GM19328 (cell line): ENCODE data around the gene AMBRA1.
"Not testable (repeated sequence)": the region's sequence is repeated elsewhere in the genome, so short reads cannot be mapped to it uniquely, and the experiment has no call there.

Source experiments
- ATAC-seq: cut with Tn5 transposase; IDR thresholded peaks from one replicate; pipeline ENCODE4 v1.9.1; 2021; ENCODE audit warnings: mild to moderate bottlenecking, moderate library complexity; ENCODE audit not compliant: unreplicated experiment

The AMBRA1 gene

GRCh38 chr11:46534711-46535110 lies 59.1 kb downstream of the AMBRA1 start:
- no peak for ATAC-seq

- ATAC-seq, result no peak
Observed at GRCh38 chr11:46533396-46534100, 60.3 kb downstream of the AMBRA1 start.

- no peak for ATAC-seq
Observed at GRCh38 chr11:46529928-46530574, 63.8 kb downstream of the AMBRA1 start.

GRCh38 chr11:46529095-46529905 lies 64.5 kb downstream of the AMBRA1 start:
- ATAC-seq, result no peak

GRCh38 chr11:46528445-46529094 lies 65.3 kb downstream of the AMBRA1 start:
- ATAC-seq, result no peak

- ATAC-seq, result no peak
Observed at GRCh38 chr11:46527591-46528130, 66.2 kb downstream of the AMBRA1 start.

- ATAC-seq, result no peak
Observed at GRCh38 chr11:46526216-46527215, 67.3 kb downstream of the AMBRA1 start.

GRCh38 chr11:46524201-46524770 lies 69.5 kb downstream of the AMBRA1 start:
- no peak for ATAC-seq

GRCh38 chr11:46523290-46523689 lies 70.5 kb downstream of the AMBRA1 start:
- no peak for ATAC-seq

- no peak for ATAC-seq
Observed at GRCh38 chr11:46522682-46523281, 71.0 kb downstream of the AMBRA1 start.

- no peak for ATAC-seq
Observed at GRCh38 chr11:46521961-46522681, 71.7 kb downstream of the AMBRA1 start.

- no peak for ATAC-seq
Observed at GRCh38 chr11:46520971-46521745, 72.7 kb downstream of the AMBRA1 start.

GRCh38 chr11:46519351-46519750 lies 74.5 kb downstream of the AMBRA1 start:
- no peak for ATAC-seq

GRCh38 chr11:46518928-46519327 lies 74.9 kb downstream of the AMBRA1 start:
- ATAC-seq, result not testable (repeated sequence)

GRCh38 chr11:46514370-46514769 lies 79.5 kb downstream of the AMBRA1 start:
- no peak for ATAC-seq

GRCh38 chr11:46513934-46514342 lies 79.9 kb downstream of the AMBRA1 start:
- ATAC-seq, result no peak

- ATAC-seq, result no peak
Observed at GRCh38 chr11:46512261-46512881, 81.5 kb downstream of the AMBRA1 start.
